HG03097 (cell line): ENCODE results near the gene ZNF516.
A peak's percentile ranks its signal among the peaks of the same experiment; 100 is the strongest.

Experiments
- ATAC-seq: cut with Tn5 transposase; IDR thresholded peaks from one replicate; pipeline ENCODE4 v1.9.1; 2021; ENCODE audit not compliant: unreplicated experiment, low FRiP score

ZNF516 gene

GRCh38 chr18:76384861-76385680 lies 110.0 kb downstream of the ZNF516 start:
- no peak for ATAC-seq

DNA sequence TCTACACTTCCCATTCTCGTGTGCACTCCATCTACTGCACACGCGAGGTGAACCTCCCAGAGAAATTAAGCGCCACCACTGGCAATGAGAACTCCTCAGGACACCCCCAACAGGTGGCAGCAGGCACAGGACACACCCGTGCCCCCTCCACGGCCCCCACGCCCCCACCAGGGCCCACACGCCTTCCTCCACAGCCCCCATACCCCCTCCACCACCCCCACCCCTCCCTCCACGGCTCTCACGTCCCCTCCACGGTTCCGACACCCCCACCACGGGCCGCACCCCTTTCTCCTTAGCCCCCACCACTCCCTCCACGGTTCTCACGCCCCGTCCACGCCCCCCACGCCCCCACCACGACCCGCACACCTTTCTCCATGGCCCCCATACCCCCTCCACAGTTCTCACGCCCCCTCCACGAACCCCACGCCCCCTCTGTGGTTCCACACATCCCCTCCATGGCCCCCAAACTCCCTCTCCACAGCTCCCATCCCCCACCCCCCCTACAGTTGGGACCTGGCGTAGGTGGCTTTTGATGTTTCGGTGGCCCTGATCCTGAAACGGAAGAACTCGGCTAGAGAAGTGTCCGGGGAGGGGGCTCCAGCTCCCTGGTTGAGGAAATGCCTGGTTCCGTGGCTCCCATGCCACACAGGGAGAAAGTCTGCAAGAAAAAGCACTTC lies 110.8 kb downstream of the ZNF516 start:
- no peak for ATAC-seq

DNA sequence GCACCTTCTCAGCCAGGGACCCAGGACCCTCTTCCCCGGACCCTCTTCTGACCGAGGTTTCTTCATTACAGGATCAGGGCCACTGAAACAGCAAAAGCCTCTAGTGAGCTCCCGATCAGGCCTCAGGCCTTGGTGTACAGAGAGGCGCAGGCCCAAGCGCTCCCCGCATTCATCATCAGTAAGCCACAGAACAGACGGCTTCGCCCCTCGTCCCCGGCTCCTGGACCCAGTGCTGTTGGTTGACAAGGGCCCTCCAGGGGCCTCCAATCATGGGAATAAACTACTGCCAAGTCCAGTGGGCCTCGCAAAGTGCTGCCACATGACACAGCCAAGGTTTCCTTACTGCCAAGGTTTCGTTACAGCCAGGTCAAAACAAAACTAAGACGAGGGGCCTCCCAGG lies 111.4 kb downstream of the ZNF516 start:
- no peak for ATAC-seq

- ATAC-seq, result no peak
Observed at GRCh38 chr18:76382275-76382674, 112.8 kb downstream of the ZNF516 start.

DNA sequence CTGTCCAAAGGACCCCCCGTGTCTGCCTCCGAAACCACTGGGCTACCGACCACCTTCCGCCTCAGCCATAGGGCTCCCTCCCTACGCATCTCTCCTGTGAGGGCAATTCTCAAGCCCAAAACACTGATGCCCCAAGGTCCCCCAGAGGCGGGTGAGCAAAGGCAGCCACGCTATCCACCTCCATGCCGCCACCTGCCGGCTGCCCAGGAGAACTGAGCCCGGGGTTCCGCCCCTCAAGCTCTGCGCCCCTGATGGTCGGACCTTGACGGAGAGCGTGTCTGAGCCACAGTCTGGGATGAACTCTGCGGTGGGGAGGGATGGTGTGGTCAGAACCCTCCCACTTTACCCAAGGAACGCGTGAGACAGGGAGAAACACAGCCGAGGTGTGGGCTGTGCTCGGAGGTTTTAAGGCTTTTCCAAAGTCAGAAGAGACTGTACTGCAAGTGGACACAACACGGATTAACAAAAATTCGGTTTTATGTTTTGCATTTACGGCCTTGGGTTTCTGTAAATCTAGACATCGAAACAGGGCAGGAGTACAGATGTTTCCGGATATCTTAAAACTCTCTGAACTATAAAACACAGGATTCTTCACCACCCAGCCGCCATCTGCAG lies 114.1 kb downstream of the ZNF516 start:
- ATAC-seq, result no peak

DNA sequence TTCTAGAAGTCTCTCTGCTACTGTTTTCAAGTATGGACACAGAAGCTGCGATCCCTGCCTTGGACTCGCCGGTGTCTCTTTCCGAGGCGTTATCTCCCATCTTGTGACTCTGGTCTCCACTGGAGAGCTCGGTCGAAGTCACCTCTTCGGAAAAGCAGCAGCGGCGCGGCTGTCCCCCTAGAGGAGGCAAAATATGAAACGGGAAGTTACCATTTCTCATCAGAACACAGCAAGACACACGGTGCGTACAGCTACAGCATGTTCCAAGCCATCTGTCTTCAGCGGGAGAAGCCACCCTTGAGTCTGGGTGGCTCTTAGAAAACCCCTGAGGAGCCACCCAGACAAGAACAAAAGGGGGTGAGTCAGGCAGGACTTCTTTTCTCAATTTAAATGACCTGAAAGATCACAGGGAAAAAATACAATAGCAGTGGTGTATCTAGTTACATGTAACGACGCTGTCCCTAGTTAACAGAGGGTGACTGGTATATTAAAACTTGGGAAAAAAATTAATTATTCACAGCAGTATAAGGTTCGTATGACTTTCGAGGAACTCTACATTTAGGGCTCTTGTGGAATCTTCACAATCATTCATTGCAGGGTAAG lies 114.8 kb downstream of the ZNF516 start:
- no peak for ATAC-seq

GRCh38 chr18:76379226-76380126 lies 115.6 kb downstream of the ZNF516 start:
- ATAC-seq, result no peak

GRCh38 chr18:76378526-76379215 lies 116.4 kb downstream of the ZNF516 start:
- no peak for ATAC-seq

DNA sequence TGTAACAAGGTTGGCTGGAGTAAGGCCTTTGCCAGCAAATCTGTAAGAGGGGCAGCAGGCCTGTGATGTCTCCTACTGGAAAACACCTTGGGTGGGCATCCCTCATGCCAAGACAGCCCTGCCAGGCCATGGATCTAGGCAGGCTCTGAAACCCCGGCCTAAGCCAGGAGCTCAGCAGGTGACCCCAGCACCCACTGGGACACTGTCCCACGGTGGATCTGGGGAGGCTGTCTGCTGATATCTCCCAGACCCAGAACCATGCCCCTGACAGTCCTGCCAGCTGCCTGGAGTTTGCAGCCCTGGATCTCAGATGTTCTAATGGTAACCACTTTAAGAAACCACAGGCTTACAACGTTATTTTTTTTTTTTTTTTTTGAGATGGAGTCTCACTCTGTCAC lies 117.7 kb downstream of the ZNF516 start:
- ATAC-seq, result no peak

GRCh38 chr18:76376668-76377358 lies 118.2 kb downstream of the ZNF516 start:
- no peak for ATAC-seq

- no peak for ATAC-seq
Observed at GRCh38 chr18:76376225-76376624, 118.8 kb downstream of the ZNF516 start.

GRCh38 chr18:76374330-76375281 lies 120.4 kb downstream of the ZNF516 start:
- peak; percentile 69 for ATAC-seq

DNA sequence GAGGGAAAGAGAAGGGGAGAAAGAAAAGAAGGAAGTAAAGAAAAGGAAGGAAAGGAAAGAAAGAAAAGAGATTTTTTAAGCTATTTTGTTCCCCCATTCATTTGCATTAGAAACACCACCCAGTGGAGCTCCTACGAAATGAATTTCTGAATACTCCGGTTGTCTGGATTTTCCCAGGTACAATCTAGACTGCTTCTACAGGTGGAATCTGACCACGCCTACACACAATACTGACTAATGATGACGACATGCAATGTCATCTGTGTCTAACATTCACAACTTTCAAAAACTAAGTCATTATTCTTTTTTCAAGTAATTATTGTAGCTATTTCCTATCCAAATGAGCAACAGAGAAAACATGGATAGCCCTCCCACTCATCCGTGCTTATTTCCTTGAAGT lies 121.7 kb downstream of the ZNF516 start:
- no peak for ATAC-seq

GRCh38 chr18:76371301-76372203 lies 123.5 kb downstream of the ZNF516 start:
- ATAC-seq, result no peak

GRCh38 chr18:76370686-76371085 lies 124.4 kb downstream of the ZNF516 start:
- no peak for ATAC-seq

GRCh38 chr18:76370201-76370600 lies 124.8 kb downstream of the ZNF516 start:
- no peak for ATAC-seq

- no peak for ATAC-seq
Observed at GRCh38 chr18:76369791-76370190, 125.3 kb downstream of the ZNF516 start.
